GM12874 (cell line): ENCODE measurements around the gene SH3BGRL3.

ENCODE experiments used
- CTCF ChIP-seq: IDR thresholded peaks from 2 replicates; pipeline ENCODE4 v1.5.1; 2011; ENCODE audit warnings: low read depth, mild to moderate bottlenecking, control low read depth, low read length, moderate library complexity; ENCODE audit not compliant: insufficient read depth

Gene SH3BGRL3

GRCh38 chr1:26295194-26296138 lies 15.6 kb downstream of the SH3BGRL3 start:
- TF ChIP-seq CTCF, result no peak

GRCh38 chr1:26296340-26297056 lies 16.6 kb downstream of the SH3BGRL3 start:
- no peak for TF ChIP-seq CTCF

GRCh38 chr1:26297057-26297790 lies 17.3 kb downstream of the SH3BGRL3 start:
- TF ChIP-seq CTCF, result no peak

GRCh38 chr1:26297791-26298124 lies 17.9 kb downstream of the SH3BGRL3 start:
- TF ChIP-seq CTCF, result no peak

- TF ChIP-seq CTCF, result no peak
Measured at GRCh38 chr1:26300578-26301275, 20.8 kb downstream of the SH3BGRL3 start.

- TF ChIP-seq CTCF, result no peak
Measured at GRCh38 chr1:26302733-26303405, 23.0 kb downstream of the SH3BGRL3 start.
